Stimulated activated CD4-positive, alpha-beta T cell treated with anti-CD3 and anti-CD28 coated beads, Interleukin-15, amount 100 ng/mL, for 48 hours (primary cell): ENCODE results near the gene FAM193A.

Experiments
- DNase-seq, 2 donors: peaks; one replicate each; pipeline ENCODE4 v3.0.0-alpha.2; 2020; ENCODE audit warnings: low read depth in 2 of 2

FAM193A gene

DNA sequence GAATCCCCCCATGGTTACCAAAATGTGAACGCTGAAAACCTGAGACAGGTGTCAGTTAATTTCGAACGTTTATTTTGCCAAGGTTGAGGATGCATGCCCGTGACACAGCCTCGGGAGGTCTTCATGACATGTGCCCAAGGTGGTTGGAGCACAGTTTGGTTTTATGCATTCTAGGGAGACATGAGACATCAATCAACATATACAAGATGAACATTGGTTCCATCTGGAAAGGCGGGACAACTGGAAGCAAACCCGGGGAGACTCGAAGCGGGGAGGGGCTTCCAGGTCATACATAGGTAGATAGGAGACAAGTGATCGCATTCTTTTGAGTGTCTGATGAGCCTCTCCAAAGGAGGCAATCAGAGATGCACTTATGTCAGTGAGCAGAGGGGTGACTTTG lies 245.5 kb downstream of the FAM193A start:
- no peak for DNase-seq
